Thoracic aorta (tissue), 2 donors: ENCODE results near the gene CLASP1. TPM values are rescaled to one million over a fixed set of nuclear protein-coding genes. Genes with fewer than 3 reads are reported as not detected.

Source experiments
- ATAC-seq: fragments of 150-250 bp; one replicate; pipeline ENCODE4 v1.8.0; 2017; ENCODE audit warnings: low read depth; ENCODE audit not compliant: insufficient number of reproducible peaks, low FRiP score
- DNase-seq: peaks from one replicate; pipeline ENCODE4 v3.0.0-alpha.2; 2020; ENCODE audit warnings: low spot score
- H3K27ac ChIP-seq, 2 donors: fragments of 200-600 bp; sonication (generic); 1 replicate in 1 of 2; 2 replicates in 1 of 2; pipeline ENCODE4 v1.5.1; 2016; ENCODE audit warnings: mild to moderate bottlenecking in 2 of 2, moderate library complexity in 2 of 2
- H3K27me3 ChIP-seq: fragments of 200-600 bp; sonication (generic); replicated peaks from 2 replicates; pipeline ENCODE4 v1.6.0; 2016; ENCODE audit warnings: mild to moderate bottlenecking; ENCODE audit not compliant: insufficient read depth
- H3K36me3 ChIP-seq: fragments of 200-600 bp; sonication (generic); one replicate; pipeline ENCODE4 v1.5.1; 2016
- H3K4me1 ChIP-seq, 2 donors: fragments of 200-600 bp; sonication (generic); 1 replicate in 1 of 2; 2 replicates in 1 of 2; pipeline versions ENCODE4 v1.5.1 to v1.6.0; 2016; ENCODE audit warnings: low read depth in 2 of 2, mild to moderate bottlenecking in 1 of 2; ENCODE audit not compliant: control insufficient read depth in 1 of 2
- H3K4me3 ChIP-seq: fragments of 200-600 bp; sonication (generic); 2 replicates; pipeline ENCODE4 v1.5.1; 2016; ENCODE audit warnings: mild to moderate bottlenecking
- H3K9me3 ChIP-seq: fragments of 200-600 bp; sonication (generic); 2 replicates; pipeline ENCODE4 v1.5.1; 2016
- CTCF ChIP-seq: fragments of 200-600 bp; sonication (generic); IDR thresholded peaks from one replicate; pipeline ENCODE4 v1.5.1; 2019; ENCODE audit warnings: antibody characterized with exemption
- total RNA-seq, 2 donors: library from RNA; depleted of rRNA; stranded (reverse); fragments of >200 nt; gene quantifications; one replicate each; pipeline versions ENCODE4 v1.1.0 to v1.2.3, GENCODE V29; 2016

Gene CLASP1
- total RNA-seq, 2 donors from 2014 or later, result 69.7 to 113 TPM

DNA sequence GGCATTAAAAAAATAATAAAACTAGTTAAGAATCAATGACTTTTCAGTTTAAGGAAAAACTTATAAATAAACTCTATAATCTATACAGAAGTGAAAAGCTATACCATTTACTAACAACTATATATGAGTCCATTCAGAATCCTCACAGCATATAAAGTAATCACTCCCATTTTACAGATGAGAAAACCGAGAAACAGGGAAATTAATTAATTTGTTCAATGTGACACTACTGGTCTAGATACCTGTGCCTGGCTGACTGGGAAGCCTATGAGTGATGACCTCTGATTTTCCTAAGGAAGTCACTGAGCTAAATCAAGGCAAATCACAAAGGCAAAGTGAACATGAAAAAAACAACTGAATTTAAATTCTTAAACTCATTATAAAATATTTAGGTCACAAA lies 218.0 kb downstream of the CLASP1 start:
- Histone ChIP-seq H3K4me1 (peaks cover 0 to 6% of the 10 kb centered on the region in 2 donors), H3K36me3 (peaks cover 12% of the 10 kb centered on the region)
- TF ChIP-seq CTCF, result no peak

GRCh38 chr2:121429927-121430520 lies 219.2 kb downstream of the CLASP1 start:
- H3K4me1 ChIP-seq, result peaks cover 0 to 6% of the 10 kb centered on the region in 2 donors
- DNase-seq (no peak), ATAC-seq (no peak)
- no peak overlapping the region for H3K4me3 ChIP-seq
- H3K27ac ChIP-seq, result no peak overlapping the region
- no peaks in the 10 kb centered on the region for H3K9me3 ChIP-seq
- H3K27me3 ChIP-seq, result no peaks in the 10 kb centered on the region
- H3K36me3 ChIP-seq, result peaks cover 12% of the 10 kb centered on the region
- no peak for TF ChIP-seq CTCF

More for the DNA sequence above, 218.0 kb downstream of the CLASP1 start:
- Histone ChIP-seq H3K27me3 (no peaks in the 10 kb centered on the region), H3K9me3 (no peaks in the 10 kb centered on the region), H3K27ac (no peak overlapping the region), H3K4me3 (no peak overlapping the region)
- no peak for ATAC-seq
- DNase-seq, result no peak

DNA sequence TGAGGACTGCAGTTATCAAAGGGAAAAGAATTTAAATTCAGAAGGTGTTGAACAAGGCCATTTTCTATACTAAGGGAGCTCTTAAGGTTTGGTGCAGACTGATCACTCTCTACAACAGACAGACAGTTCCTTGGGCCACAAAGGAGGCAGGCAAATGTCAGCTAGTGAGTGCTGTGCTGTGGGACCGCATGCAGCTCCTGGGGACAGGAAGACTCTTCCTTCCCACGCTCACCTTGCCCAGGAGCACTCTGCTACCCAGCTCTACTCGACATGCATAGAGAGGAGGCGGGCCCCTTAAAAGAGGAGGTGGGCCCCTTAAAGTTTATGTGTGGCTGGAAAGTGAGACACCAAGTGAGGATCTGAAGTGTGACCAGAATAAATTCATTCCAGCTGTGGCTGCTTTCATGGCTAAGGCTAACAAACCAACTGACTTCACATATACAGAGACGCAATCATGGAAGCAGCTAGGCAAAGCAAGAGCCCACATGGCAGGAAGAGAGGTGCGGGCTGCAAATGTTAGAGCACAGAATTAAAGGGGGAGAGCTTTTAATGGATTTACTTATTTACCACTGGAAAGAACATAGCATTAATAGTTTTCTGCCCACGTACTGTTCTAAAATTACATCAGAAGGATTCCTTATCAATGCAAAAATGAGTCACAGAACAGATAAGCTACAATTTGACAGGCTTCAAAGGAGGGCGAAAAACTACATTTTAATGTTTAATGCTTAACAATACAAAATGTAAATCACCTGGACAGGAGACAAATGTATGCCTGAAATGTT lies 220.0 kb downstream of the CLASP1 start:
- Histone ChIP-seq H3K27ac (no peak overlapping the region), H3K9me3 (no peaks in the 10 kb centered on the region), H3K4me1 (peaks cover 0 to 6% of the 10 kb centered on the region in 2 donors), H3K27me3 (no peaks in the 10 kb centered on the region), H3K4me3 (no peak overlapping the region), H3K36me3 (peaks cover 12% of the 10 kb centered on the region)
- DNase-seq (no peak), ATAC-seq (no peak)
- TF ChIP-seq CTCF, result no peak

- DNase-seq, result no peak
- H3K27ac ChIP-seq, result no peak overlapping the region
- H3K36me3 ChIP-seq, result peaks cover 12% of the 10 kb centered on the region
- TF ChIP-seq CTCF, result no peak
- H3K4me1 ChIP-seq, result peaks cover 0 to 6% of the 10 kb centered on the region in 2 donors
- no peak for ATAC-seq
- H3K27me3 ChIP-seq, result no peaks in the 10 kb centered on the region
- H3K9me3 ChIP-seq, result no peaks in the 10 kb centered on the region
- no peak overlapping the region for H3K4me3 ChIP-seq
Measured at GRCh38 chr2:121427187-121427689, 222.0 kb downstream of the CLASP1 start.

- no peak overlapping the region for H3K4me3 ChIP-seq
- H3K36me3 ChIP-seq, result peaks cover 9% of the 10 kb centered on the region
- no peak for DNase-seq
- H3K27me3 ChIP-seq, result no peaks in the 10 kb centered on the region
- no peak for ATAC-seq
- no peak for TF ChIP-seq CTCF
- H3K27ac ChIP-seq, result no peak overlapping the region
- no peaks in the 10 kb centered on the region for H3K9me3 ChIP-seq
- no peaks in the 10 kb centered on the region for H3K4me1 ChIP-seq
Measured at GRCh38 chr2:121420486-121420885, 228.8 kb downstream of the CLASP1 start.
